Adrenal gland (tissue), 12 donors: ENCODE data around the gene TRAFD1. TPM values are rescaled to one million over a fixed set of nuclear protein-coding genes. Genes with fewer than 3 reads are reported as not detected.
A peak's percentile ranks its signal among the peaks of the same experiment; 100 is the strongest.

Experiments
- DNase-seq, 7 donors: peaks; one replicate each; pipeline ENCODE4 v3.0.0-alpha.2; 2019 to 2020
- H3K27ac ChIP-seq, 5 donors: fragments of 200-600 bp; sonication (generic) in 4 of 5; 1 replicate in 3 of 5; 2 replicates in 2 of 5; pipeline versions ENCODE4 v1.5.1 to v1.8.0; 2016 to 2020; ENCODE audit warnings: mild to moderate bottlenecking in 1 of 5
- H3K27me3 ChIP-seq: fragments of 200-600 bp; 2 replicates; pipeline ENCODE4 v1.8.0; 2021
- H3K36me3 ChIP-seq, 2 donors: fragments of 200-600 bp; replicated peaks in 1 of 2; 1 replicate in 1 of 2; 2 replicates in 1 of 2; pipeline versions ENCODE4 v1.5.1 to v1.8.0; 2018 to 2022
- H3K4me1 ChIP-seq, 2 donors: fragments of 200-600 bp; replicated peaks in 1 of 2; 1 replicate in 1 of 2; 2 replicates in 1 of 2; pipeline versions ENCODE4 v1.5.1 to v1.8.0; 2018 to 2021
- H3K4me3 ChIP-seq, 4 donors: fragments of 200-600 bp; sonication (generic) in 3 of 4; one replicate each; pipeline ENCODE4 v1.5.1; 2016 to 2018
- H3K9me3 ChIP-seq, 3 donors: fragments of 200-600 bp; sonication (generic) in 1 of 3; replicated peaks in 1 of 3; 1 replicate in 2 of 3; 2 replicates in 1 of 3; pipeline versions ENCODE4 v1.5.1 to v1.8.0; 2016 to 2021
- CTCF ChIP-seq, 6 experiments: fragments of 450-650 bp in 4 of 6; fragments of 200-600 bp in 2 of 6; sonication (generic) in 1 of 6; IDR thresholded peaks; 1 replicate in 5 of 6; 2 replicates in 1 of 6; pipeline versions ENCODE4 v1.5.1 to v1.8.0; 2016 to 2021; ENCODE audit warnings: antibody characterized with exemption in 6 of 6, mild to moderate bottlenecking in 2 of 6, moderate library complexity in 1 of 6
- POLR2A ChIP-seq, 2 donors: fragments of 450-650 bp; IDR thresholded peaks; one replicate each; pipeline ENCODE4 v1.6.1; 2017; ENCODE audit warnings: antibody characterized with exemption in 2 of 2, mild to moderate bottlenecking in 2 of 2, moderate library complexity in 1 of 2
- WGBS, 4 donors: extraction: QIAGEN DNeasy Blood & Tissue Kit in 2 of 4; methylation state at CpG; one replicate each; pipeline versions ENCODE4 v1.1.5 to v1.1.7; 2013 to 2017; 5-methylcytosine and 5-hydroxymethylcytosine counted together
- intact Hi-C, 2 donors: fragments of 100-400 bp; cut with DNase I; formaldehyde crosslinking; loops; one replicate each; pipeline versions ENCODE4 v1.14.1 to v1.15.0; 2022 to 2023
- polyA plus RNA-seq, 3 donors: library from polyadenylated mRNA; stranded (reverse); fragments of 200-250 nt in 2 of 3; fragments of 350-450 nt in 1 of 3; fragmentation: Illumina TruSeq in 1 of 3; extraction: RNeasy Lipid Tissue Mini Kit (QIAGEN cat#74804) in 1 of 3; gene quantifications; one replicate each; pipeline ENCODE4 v1.2.3, GENCODE V29; 2013 to 2014
- total RNA-seq, 9 donors: library from RNA; depleted of rRNA in 4 of 9; stranded (reverse); fragments of >200 nt in 4 of 9; fragments of 120-200 nt in 1 of 9; fragmentation: NEBNext Ultra II Directional in 1 of 9; extraction: Animal tissue kit (Norgen Biotek cat#: 25700) in 1 of 9; gene quantifications; one replicate each; pipeline versions ENCODE4 v1.1.0 to v1.2.4, GENCODE V29; 2013 to 2023
- donor health status: healthy with polysubstance abuse.
- donor health status: Bipolar disorder and iron deficiency.
- donor health status: DM: yes; HTN: yes; CAD: no.
- donor health status: DM: no; HTN: no; CAD: no.
- donor health status: DM: no; HTN: no; CAD: no.
- donor health status: DM: yes; HTN: yes; CAD: no.

TRAFD1 gene
- total and polyA plus RNA-seq, 12 donors: 11.4 to 45.9 (median 28.3) TPM

- no peak for TF ChIP-seq POLR2A (IDR thresholded peaks at IDR 0.05)
- no peak for TF ChIP-seq CTCF (IDR thresholded peaks at IDR 0.05)
- 86 to 95% (median 90%) methylated on average over 5 to 6 of the region's 6 CpGs for WGBS, 4 donors
- no peaks in the 10 kb centered on the region for H3K36me3 ChIP-seq
- intact Hi-C loops: no loop called here
- H3K9me3 ChIP-seq: no peaks in the 10 kb centered on the region
- no peaks in the 10 kb centered on the region for H3K27me3 ChIP-seq
- no peak overlapping the region for H3K27ac ChIP-seq
- peak in 2 of 7 donors; percentile 16 to 39 for DNase-seq
- no peak overlapping the region for H3K4me3 ChIP-seq
- peaks cover 7 to 24% of the 10 kb centered on the region in 2 donors for H3K4me1 ChIP-seq
Observed at GRCh38 chr12:112112409-112113133, 12.8 kb upstream of the TRAFD1 start.

DNA sequence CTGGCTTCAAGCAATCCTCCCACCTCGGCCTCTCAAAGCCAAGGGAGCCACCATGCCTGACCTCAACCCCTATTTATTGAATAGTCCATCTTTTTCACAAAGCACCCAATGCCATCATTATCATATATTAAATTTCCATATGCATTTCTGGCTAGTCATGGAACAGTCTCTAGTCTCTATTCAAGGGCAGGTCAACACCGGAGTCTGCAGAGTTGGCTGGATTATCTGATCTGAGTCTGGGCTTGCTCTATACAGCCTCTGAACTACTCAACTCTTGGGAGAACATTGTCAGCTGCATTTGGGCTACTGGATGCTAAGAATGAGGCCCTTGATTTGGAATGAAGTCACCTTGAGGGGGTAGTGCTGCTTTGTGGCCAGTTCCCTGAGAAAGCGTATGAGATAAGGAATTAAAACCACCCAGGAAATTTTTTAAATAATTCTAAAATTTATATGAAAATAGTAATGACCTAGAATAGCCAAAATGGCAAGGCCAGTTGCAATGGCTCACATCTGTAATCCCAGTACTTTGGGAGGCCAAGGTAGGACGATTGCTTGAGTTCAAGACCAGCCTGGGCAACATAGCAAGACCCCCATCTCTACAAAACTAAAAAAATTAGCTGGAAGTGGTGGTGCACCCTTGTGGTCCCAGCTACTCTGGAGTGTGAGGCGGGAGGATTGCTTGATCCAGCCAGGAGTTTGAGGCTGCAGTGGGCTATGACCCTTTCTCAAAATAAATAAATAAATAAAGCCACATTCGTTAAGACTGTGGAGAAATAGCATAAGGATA is 9.9 kb upstream of the TRAFD1 start:
- Histone ChIP-seq H3K27ac (no peak overlapping the region), H3K9me3 (no peaks in the 10 kb centered on the region), H3K4me3 (no peak overlapping the region), H3K4me1 (peaks cover 4 to 19% of the 10 kb centered on the region in 2 donors), H3K27me3 (no peaks in the 10 kb centered on the region), H3K36me3 (no peaks in the 10 kb centered on the region)
- peak in 2 of 7 donors; percentile 1 to 30 for DNase-seq
- WGBS, 4 donors: 92 to 97% (median 93%) methylated on average over 6 of the region's 6 CpGs
- intact Hi-C loops: no loop called here
- no peak for TF ChIP-seq POLR2A (IDR thresholded peaks at IDR 0.05)
- no peak for TF ChIP-seq CTCF (IDR thresholded peaks at IDR 0.05)

GRCh38 chr12:112116232-112117060 is 8.9 kb upstream of the TRAFD1 start:
- peak; percentile 59 to 89 (median 76) for DNase-seq
- Histone ChIP-seq H3K36me3 (no peaks in the 10 kb centered on the region), H3K4me3 (peak overlapping the region in 1 of 4 donors; percentile 4), H3K4me1 (peaks cover 4 to 21% of the 10 kb centered on the region in 2 donors), H3K9me3 (no peaks in the 10 kb centered on the region), H3K27me3 (no peaks in the 10 kb centered on the region), H3K27ac (peak overlapping the region; percentile 44 to 78 (median 68))
- intact Hi-C loops: no loop called here
- TF ChIP-seq CTCF (IDR thresholded peaks at IDR 0.05) (no peak), POLR2A (IDR thresholded peaks at IDR 0.05) (no peak)
- 27 to 44% (median 36%) methylated on average over 7 of the region's 7 CpGs for WGBS, 4 donors

- 60 to 73% (median 72%) methylated on average over 8 of the region's 8 CpGs for WGBS, 4 donors
- intact Hi-C loops: no loop called here
- H3K9me3 ChIP-seq: no peaks in the 10 kb centered on the region
- no peaks in the 10 kb centered on the region for H3K36me3 ChIP-seq
- no peak for TF ChIP-seq CTCF (IDR thresholded peaks at IDR 0.05)
- no peak for TF ChIP-seq POLR2A (IDR thresholded peaks at IDR 0.05)
- no peak overlapping the region for H3K27ac ChIP-seq
- H3K4me1 ChIP-seq: peaks cover 12 to 32% of the 10 kb centered on the region in 2 donors
- no peaks in the 10 kb centered on the region for H3K27me3 ChIP-seq
- DNase-seq: peak in 2 of 7 donors; percentile 13 to 31
- H3K4me3 ChIP-seq: no peak overlapping the region
Observed at GRCh38 chr12:112117685-112118084, 7.7 kb upstream of the TRAFD1 start.
